Stimulated activated naive B cell treated with anti-CD40 and anti-IgM and Interleukin-4, amounts not matched to agents 10 μg/mL and 1 μg/mL and 100 μg/mL, for 72 hours (primary cell): ENCODE results near the gene SLCO1B1.

ENCODE experiments used
- ATAC-seq, 2 donors: fragments of 150-1000 bp; cut with Tn5 transposase; replicated peaks; 2 replicates each; pipeline ENCODE4 v1.10.0; 2021; ENCODE audit warnings: moderate library complexity in 1 of 2
- DNase-seq: peaks from one replicate; pipeline ENCODE4 v3.0.0; 2021
- H3K27ac Mint-ChIP-seq: one replicate; pipeline ENCODE4 v1.8.0; 2022; ENCODE audit warnings: mild to moderate bottlenecking, mixed read lengths
- H3K27me3 Mint-ChIP-seq, 2 donors: one replicate each; pipeline ENCODE4 v1.8.0; 2022; ENCODE audit warnings: mixed read lengths in 2 of 2
- H3K36me3 Mint-ChIP-seq, 2 donors: one replicate each; pipeline ENCODE4 v1.8.0; 2022; ENCODE audit warnings: mixed read lengths in 2 of 2, mild to moderate bottlenecking in 1 of 2
- H3K4me1 Mint-ChIP-seq, 2 donors: one replicate each; pipeline ENCODE4 v1.8.0; 2022; ENCODE audit warnings: mixed read lengths in 2 of 2, mild to moderate bottlenecking in 1 of 2
- H3K4me3 Mint-ChIP-seq, 2 donors: one replicate each; pipeline ENCODE4 v1.8.0; 2022; ENCODE audit warnings: mild to moderate bottlenecking in 2 of 2, mixed read lengths in 2 of 2, moderate library complexity in 1 of 2
- H3K9me3 Mint-ChIP-seq, 2 donors: one replicate each; pipeline ENCODE4 v1.8.0; 2022; ENCODE audit warnings: mixed read lengths in 2 of 2, mild to moderate bottlenecking in 1 of 2

The SLCO1B1 gene

DNA sequence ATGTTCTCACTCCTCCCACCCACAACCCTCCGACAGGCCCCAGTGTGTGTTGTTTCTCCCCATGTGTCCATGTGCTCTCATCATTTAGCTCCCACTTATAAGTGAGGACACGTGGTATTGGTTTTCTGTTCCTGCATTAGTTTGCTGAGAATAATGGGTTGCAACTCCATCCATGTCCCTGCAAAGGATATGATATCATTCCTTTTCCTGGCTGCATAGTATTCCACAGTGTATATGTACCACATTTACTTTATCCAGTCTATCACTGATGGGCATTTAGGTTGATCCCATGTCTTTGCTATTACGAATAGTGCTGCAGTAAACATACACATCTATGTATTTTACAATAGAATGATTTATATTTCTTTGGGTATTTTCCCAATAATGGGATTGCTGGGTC, 126.2 kb downstream of the SLCO1B1 start:
- Mint-ChIP-seq H3K27ac (no peak overlapping the region), H3K27me3 (no peaks in the 10 kb centered on the region), H3K4me3 (no peak overlapping the region), H3K4me1 (no peaks in the 10 kb centered on the region), H3K36me3 (no peaks in the 10 kb centered on the region), H3K9me3 (peaks cover 4 to 10% of the 10 kb centered on the region in 2 donors)
- ATAC-seq (no peak), DNase-seq (no peak)

DNA sequence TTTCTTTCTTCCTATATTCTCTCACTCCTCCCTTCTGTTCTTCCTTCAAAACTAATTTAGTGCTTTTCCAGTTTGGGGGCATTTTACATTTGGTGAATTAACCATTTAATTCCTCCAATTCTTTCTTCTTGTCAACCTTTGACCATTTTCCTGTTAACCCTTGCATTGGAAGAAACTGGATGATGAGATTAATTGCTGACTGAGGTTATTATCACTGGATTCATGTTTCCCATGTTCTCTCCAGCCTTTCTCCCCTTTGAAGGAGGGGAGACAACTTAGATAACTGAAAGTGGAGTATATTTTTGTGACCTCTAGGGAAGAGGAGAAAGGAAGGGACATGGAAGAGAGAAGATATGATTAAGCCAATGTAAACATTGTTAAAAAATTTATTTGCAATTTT, 133.2 kb downstream of the SLCO1B1 start:
- H3K9me3 Mint-ChIP-seq: peaks cover 7 to 20% of the 10 kb centered on the region in 2 donors
- no peaks in the 10 kb centered on the region for H3K27me3 Mint-ChIP-seq
- ATAC-seq (no peak), DNase-seq (no peak)
- no peak overlapping the region for H3K4me3 Mint-ChIP-seq
- H3K4me1 Mint-ChIP-seq: no peaks in the 10 kb centered on the region
- H3K27ac Mint-ChIP-seq: no peak overlapping the region
- no peaks in the 10 kb centered on the region for H3K36me3 Mint-ChIP-seq

DNA sequence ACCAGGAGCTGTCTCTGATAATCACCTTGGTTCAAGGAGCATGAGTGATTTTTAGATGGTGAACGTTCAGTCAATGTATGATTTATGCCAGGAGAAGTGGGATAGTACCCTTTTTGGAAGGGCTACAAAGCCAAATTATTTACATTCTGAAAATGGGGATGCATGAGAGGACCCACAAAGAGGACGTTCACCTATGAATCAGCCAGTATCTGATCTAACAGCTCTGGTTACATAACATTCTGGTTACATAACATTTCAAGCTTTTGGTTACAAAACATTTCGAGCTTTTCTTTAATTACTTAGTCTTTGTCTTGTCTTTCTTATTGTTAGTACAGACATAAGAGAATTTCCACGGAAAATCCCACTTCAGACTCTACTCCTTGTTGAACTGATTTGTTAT, 134.9 kb downstream of the SLCO1B1 start:
- no peaks in the 10 kb centered on the region for H3K27me3 Mint-ChIP-seq
- H3K9me3 Mint-ChIP-seq: peaks cover 7 to 10% of the 10 kb centered on the region in 2 donors
- H3K27ac Mint-ChIP-seq: no peak overlapping the region
- H3K4me1 Mint-ChIP-seq: no peaks in the 10 kb centered on the region
- no peak overlapping the region for H3K4me3 Mint-ChIP-seq
- H3K36me3 Mint-ChIP-seq: no peaks in the 10 kb centered on the region
- no peak for ATAC-seq
- no peak for DNase-seq

DNA sequence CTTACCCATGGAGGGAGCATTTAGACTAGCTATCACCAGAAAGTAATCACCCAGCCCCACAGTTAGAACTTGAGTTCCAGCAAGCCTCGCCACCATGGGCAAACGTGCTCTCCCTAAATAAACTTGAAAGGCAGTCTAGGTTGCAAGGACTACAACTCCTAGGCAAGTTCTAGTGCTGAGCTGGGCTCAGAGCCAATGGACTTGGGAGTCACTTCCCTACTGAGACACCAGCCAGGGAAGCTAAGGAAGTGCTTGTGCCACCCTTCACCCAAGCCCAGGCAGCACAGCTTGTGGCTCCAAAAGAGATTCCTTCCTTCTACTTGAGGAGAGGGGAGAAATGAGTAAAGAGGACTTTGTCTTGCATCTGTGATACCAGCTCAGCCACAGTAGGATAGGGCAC, 145.8 kb downstream of the SLCO1B1 start:
- no peaks in the 10 kb centered on the region for H3K36me3 Mint-ChIP-seq
- no peak overlapping the region for H3K4me3 Mint-ChIP-seq
- no peak overlapping the region for H3K27ac Mint-ChIP-seq
- peaks cover 0 to 1% of the 10 kb centered on the region in 2 donors for H3K9me3 Mint-ChIP-seq
- no peaks in the 10 kb centered on the region for H3K4me1 Mint-ChIP-seq
- H3K27me3 Mint-ChIP-seq: peaks cover 0 to 7% of the 10 kb centered on the region in 2 donors
- DNase-seq: no peak
- ATAC-seq: no peak
